CD4-positive, alpha-beta T cell treated with Interleukin-17A for 4 hours (primary cell): ENCODE measurements around the gene TJAP1.
"Not testable (repeated sequence)": the region's sequence is repeated elsewhere in the genome, so short reads cannot be mapped to it uniquely, and the experiment has no call there.

Experiments
- DNase-seq: peaks from one replicate; pipeline ENCODE4 v3.0.0-alpha.2; 2020; ENCODE audit warnings: mixed read lengths

Gene TJAP1

GRCh38 chr6:43505718-43506117 lies 28.3 kb downstream of the TJAP1 start:
- DNase-seq = no peak

DNA sequence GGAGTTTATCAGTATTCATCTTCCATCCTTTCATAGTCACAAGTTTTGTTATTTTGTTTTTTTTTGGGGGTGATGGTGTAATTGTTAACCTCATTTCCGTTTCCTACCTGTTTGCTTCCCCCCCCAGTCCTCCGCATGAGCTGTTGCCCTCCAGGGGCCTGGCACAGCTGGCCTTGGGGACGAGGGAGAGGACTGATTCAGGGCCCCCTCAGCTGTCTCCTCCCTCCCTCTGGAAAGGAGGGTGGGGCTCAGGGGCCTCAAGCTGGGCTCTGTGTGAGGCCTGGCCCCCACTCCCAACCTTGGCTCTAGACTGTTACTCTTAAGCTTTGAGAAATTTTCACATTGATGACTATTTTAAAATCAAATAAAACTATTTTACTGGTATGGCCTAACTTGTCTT lies 28.8 kb downstream of the TJAP1 start:
- no peak for DNase-seq

- peak; percentile 86 for DNase-seq
These were observed 29.5 kb downstream of the TJAP1 start for GRCh38 chr6:43506667-43507471.

DNA sequence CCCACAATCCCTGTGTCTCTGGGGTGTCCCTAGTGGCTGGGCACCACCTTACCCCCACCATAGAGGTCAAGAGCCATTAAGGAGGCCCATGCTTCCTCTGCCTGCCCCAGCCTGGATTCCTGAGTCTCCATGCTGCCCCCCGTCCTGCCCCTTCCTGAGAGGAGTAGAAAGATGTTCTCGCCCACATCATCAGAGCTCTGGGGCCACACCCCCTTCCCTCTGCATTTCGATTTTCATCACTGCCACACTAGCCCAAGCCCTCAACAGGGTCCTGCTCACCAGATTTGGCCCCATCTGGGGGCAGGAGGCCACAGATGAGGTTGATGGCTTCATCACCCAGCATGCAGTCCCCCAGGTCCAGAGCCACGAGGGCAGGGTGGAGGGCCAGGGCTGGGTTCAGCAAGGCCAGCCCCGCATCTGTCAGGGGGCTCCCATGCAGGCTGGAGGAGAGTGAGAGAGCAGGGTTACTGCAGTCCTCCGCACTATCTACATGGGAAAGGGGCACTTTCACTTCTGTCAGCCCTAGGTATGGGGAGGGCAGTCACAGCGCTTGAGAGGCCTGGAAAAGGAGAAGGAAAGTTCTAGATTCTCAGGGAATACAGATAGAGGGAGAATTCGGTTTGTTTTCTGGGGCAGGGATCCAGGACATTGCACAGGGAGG lies 31.2 kb downstream of the TJAP1 start:
- DNase-seq = no peak

DNA sequence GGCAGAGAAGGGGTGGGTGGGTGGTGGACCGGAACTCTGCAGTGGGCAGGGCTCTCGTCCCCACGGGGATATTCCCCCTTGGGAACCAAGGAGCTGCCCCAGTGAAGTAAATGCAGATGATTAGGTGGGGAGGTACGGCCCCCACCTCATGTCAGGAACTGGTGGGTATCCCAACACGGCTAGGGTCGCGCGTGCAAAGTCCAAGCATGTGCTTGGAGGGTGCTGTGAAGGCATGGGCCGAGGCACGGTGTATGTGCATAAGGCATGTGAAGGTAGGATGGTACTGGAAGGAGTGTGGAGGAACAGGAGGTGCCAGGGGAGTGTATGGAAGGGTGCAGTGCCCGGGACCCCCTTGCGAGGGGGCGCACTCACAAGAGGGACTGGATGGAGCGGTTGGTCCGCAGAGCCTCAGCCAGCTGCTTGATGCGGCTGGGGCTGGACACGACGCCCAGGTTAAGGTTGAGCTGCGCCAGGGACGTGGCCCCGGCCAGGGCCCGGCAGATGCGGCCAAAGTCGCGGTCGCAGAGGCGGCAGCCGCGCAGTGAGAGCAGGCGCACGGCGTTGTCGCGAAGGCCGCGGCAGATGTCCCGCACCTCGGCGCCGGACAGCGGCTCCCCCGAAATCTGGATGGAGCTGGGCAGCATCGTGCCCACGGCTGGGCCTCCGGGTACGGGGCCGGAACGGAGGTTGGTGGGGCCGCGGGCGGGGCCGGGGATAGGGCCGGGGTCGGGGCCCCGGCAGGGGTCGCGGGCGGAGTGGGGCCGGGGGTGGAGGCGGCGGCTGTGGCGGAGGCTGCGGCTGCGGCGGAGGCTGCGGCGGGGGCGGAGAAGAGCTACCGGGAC lies 32.0 kb downstream of the TJAP1 start:
- DNase-seq = no peak

DNA sequence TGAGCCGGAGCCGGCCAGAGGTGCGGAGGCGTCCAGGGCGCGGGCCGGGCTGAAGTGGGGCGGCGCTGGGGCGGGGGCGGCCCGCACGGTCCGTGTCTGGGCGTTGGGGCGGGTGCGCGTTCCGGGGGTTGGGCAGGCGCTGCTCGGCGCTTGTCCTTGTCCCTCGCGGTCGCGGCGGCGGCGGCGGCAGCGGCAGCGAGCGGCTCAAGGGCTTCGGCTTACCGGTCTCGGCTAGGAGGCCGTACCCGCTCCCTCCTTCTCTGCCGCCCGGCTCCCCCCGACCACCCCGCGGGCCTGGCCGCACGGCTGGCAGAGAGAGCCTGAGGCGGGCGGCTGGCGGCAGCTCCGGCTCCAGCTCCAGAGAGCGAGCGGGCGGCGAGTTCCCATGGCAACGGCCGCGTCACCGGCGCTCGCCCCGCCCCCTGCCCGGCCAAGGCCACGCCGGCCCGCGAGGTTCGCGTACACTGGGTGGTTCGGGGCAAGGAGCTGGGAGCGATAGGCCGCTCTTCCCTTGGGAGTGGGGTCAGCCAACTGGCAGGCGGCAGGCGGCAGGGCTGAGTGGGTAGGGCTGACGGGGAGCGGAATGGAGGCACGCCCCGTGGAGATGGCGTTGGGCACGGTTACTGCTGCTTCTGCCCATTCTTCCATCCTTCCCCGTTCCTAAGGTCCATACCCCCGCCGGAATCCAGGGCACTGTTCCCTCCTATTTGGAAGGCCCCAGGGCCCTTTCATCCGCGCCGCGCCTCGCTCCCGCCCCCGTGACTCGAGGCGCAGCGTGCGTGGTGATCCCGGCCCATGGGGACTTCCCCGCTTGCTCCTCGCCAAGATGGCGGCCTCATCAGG lies 32.8 kb downstream of the TJAP1 start, which contains the start of gene LRRC73:
LRRC73 (minus strand) TSS at position 363 of the 843 bp plus-strand sequence. CDS start 561 bp downstream, outside the sequence.
- DNase-seq = peak; percentile 82

GRCh38 chr6:43510827-43511163 lies 33.4 kb downstream of the TJAP1 start:
- no peak for DNase-seq

GRCh38 chr6:43511824-43512415 lies 34.5 kb downstream of the TJAP1 start:
- DNase-seq = no peak

GRCh38 chr6:43515808-43516207 lies 38.4 kb downstream of the TJAP1 start:
- no peak for DNase-seq

- DNase-seq = no peak
These were observed 39.0 kb downstream of the TJAP1 start for GRCh38 chr6:43516367-43516696.

- DNase-seq = peak; percentile 97
These were observed 39.5 kb downstream of the TJAP1 start, which contains the start of the genes POLR1C and YIPF3 for GRCh38 chr6:43516697-43517504. Gene POLR1C, plus strand, starts transcription at chr6:43517089. Its CDS starts 21 bp downstream, at chr6:43517110. Gene YIPF3, minus strand, starts transcription at chr6:43516926. Its CDS starts 119 bp downstream, at chr6:43516807.

DNA sequence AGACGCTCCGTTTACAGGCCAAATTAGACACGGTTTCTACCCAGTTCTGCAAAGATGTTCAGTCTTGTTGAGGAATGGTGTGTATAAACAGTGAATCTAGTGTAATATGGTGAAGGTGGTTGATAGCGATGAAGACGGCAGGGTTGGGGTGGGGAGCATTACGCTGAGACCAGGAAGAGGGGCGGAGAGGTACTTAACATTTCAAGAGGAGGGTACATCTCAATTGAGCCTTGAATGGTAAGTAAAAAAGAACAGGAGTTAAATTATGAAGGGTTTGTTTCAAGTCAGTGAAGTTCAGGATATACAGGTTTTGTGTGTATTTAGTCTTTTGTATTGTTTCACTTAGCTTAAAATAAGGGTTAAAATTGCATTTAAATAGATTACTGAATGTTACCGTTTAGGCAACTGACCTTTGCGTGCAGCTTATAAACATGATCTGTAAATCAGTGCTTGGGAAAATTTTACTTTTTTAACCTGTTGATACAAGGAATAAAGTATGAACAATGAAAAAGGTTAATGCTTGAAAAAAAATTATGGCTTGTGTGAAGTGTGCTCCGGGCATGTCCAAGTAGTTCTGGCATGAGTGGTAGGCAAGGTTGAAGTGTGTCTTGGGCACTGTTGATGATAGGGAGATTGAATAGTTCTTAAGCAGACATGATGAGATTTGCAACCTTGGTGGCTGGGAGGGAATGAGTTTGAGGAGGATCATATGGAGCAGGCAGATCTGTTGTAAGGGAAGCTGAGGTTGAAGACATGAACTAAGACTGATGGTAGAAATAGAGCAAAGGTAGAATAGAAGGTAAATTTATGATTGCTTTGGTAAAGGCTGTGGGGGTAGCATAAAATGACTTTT lies 40.4 kb downstream of the TJAP1 start:
- DNase-seq = no peak

GRCh38 chr6:43520097-43520496 lies 42.7 kb downstream of the TJAP1 start:
- no peak for DNase-seq

GRCh38 chr6:43521836-43522235 lies 44.5 kb downstream of the TJAP1 start:
- no peak for DNase-seq

DNA sequence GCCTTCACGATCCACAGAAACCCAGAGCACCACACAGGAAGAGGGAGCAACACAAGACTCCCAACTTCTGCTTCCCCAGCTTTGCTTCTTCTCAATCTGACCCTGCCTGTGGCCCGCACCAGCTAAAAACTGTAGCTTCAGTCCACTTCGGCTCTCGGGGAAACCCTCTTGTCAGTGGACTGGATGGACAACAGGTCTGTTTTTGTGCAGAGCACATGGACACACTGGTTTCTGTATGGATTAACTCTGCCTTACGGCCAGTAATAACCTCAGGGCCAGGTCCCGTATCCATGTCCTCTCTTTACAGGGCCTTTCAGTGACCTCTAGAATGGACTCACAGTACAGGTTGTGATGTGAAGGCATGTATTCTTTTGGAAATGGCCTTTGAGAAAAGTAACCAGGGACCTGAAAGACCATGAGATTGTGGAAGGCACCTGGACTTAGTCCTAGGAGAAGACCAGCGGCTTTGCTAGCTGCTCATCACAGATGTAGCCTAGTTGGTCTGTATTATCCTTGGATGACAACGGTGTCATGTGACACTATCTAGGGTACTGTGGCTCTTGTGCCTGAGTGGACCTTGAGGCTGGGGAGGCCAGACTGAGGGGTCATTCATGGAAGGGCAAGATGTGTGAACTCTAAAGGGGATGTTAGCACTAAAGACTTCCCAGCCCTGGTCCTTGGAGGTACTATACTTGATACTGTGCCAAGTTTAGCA lies 45.3 kb downstream of the TJAP1 start:
- no peak for DNase-seq

DNA sequence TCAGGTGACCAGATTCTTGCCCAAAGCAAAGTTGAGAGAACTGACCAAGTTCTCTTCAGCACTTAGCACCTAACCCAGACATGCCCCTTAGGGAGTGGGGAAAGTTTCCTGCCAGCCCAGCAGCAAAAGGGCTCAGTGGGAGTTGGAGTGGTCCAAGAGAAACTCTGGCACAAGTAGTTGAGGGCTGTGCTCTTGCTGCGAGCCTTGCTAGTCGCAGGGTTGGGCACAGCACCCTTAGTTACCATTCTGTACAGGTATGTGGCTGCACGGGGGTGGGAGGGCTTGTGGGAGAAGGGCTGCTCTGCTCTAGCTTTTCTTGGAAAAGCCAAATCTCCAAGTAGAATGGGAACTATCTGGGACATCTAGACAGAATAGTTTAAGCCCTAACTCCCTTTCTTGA lies 45.9 kb downstream of the TJAP1 start:
- DNase-seq = no peak

DNA sequence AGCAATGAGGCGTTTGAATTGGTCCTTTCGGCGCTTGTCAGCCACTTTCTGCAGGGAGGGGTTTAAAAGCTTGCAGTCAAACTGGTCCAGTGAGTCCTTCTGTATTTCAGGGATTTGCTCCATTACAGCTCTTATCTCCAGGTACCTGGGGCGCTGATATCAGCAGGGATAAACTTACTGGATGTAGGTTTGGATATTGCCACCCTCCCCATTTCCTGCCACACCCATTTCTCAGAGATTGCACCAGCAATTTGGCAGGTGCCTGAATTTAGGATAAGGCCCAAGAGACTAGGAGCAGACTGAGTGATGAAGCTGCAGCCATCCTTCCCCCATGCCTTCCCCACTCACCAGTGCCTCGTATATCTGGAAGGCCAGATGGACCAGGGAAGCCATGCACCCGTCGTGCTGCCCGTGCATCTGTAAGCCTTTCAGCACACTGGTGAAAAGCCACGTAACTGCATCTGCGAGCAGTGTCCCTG lies 47.2 kb downstream of the TJAP1 start:
- DNase-seq = no peak

- DNase-seq = no peak
These were observed 54.8 kb downstream of the TJAP1 start for GRCh38 chr6:43532201-43532600.

- DNase-seq = not testable (repeated sequence)
These were observed 61.6 kb downstream of the TJAP1 start for GRCh38 chr6:43538986-43539385.
